Fibroblast of villous mesenchyme (primary cell): ENCODE data around the gene PALLD. TPM values are rescaled to one million over a fixed set of nuclear protein-coding genes. Genes with fewer than 3 reads are reported as not detected.
A peak's percentile ranks its signal among the peaks of the same experiment; 100 is the strongest.

Source experiments
- DNase-seq: peaks from one replicate; pipeline ENCODE4 v3.0.0-alpha.2; 2010; ENCODE audit warnings: low read depth
- H3K4me3 ChIP-seq: 2 replicates; pipeline ENCODE4 v1.5.1; 2011; ENCODE audit warnings: low read depth, mild to moderate bottlenecking, low read length
- total RNA-seq: library from RNA; depleted of rRNA; stranded (reverse); fragments of >200 nt; gene quantifications from 2 replicates; pipeline ENCODE4 v1.2.3, GENCODE V29; 2012
- TF ChIP-seq, protein P1 (sequence below): IDR thresholded peaks from 2 replicates; pipeline ENCODE4 v1.5.1; 2012; ENCODE audit warnings: low read depth, mild to moderate bottlenecking, low read length; ENCODE audit not compliant: insufficient read depth

PALLD gene
- total RNA-seq, 1 donor: 188 TPM

DNA sequence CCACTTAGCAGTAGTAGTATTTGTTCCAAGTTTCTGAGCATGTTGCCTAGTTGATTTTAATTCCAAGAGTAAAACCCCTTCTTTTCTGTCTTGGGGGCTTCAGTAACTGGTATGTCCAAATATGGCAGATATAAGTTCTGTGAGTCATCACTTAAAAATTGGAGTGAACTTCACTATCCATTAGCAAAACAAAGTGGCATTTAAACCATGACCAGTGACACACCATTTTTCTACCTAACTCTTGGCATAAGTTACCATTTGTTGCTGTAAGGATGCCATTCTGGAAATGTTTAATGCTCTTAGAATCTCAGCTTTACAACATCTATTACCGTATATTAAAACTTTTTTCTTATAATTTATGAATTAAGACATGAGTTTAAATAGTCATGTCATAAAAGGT, 411.2 kb downstream of the PALLD start:
- TF ChIP-seq, protein P1, sequence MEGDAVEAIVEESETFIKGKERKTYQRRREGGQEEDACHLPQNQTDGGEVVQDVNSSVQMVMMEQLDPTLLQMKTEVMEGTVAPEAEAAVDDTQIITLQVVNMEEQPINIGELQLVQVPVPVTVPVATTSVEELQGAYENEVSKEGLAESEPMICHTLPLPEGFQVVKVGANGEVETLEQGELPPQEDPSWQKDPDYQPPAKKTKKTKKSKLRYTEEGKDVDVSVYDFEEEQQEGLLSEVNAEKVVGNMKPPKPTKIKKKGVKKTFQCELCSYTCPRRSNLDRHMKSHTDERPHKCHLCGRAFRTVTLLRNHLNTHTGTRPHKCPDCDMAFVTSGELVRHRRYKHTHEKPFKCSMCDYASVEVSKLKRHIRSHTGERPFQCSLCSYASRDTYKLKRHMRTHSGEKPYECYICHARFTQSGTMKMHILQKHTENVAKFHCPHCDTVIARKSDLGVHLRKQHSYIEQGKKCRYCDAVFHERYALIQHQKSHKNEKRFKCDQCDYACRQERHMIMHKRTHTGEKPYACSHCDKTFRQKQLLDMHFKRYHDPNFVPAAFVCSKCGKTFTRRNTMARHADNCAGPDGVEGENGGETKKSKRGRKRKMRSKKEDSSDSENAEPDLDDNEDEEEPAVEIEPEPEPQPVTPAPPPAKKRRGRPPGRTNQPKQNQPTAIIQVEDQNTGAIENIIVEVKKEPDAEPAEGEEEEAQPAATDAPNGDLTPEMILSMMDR: no peak
- H3K4me3 ChIP-seq: no peak overlapping the region
- DNase-seq: no peak

DNA sequence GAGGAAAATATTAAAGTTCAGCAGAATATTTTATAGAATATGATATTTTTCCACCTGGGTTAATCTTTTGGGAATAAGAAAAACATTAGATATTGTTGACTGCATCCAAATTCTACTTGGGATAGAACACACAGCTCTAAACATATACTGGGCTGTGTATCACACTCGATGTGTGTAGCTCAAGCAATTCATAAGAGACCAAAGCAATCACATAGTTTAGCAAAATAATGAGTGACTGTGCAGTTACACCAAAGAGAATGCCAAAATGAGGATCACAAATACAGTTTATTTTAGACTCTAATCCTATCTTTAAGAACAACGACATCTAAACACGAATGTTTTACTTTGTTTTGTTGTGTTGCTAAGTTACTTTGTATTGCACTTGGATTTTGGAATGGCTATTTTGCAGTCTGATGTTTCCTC, 412.0 kb downstream of the PALLD start:
- TF ChIP-seq, protein P1: no peak
- no peak overlapping the region for H3K4me3 ChIP-seq
- DNase-seq: no peak

DNA sequence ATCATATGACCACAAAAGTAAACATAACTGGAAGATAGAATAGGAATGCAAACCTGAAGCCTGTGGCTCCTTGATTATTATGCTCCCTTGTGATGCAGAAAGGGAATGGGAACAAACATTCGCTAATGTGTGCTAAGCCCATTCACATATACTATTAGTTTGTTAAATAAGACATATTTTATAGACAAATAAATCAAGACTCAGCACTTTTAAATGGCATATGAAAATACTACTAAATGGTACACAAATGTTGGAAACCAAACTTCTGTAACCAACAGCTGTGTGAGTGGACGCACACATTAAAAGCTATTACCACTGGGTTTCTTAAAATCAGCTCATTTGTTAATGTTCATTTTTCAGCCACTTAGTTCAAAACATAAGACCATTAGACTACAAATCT, 417.2 kb downstream of the PALLD start:
- DNase-seq: no peak
- TF ChIP-seq, protein P1: no peak
- H3K4me3 ChIP-seq: no peak overlapping the region

DNA sequence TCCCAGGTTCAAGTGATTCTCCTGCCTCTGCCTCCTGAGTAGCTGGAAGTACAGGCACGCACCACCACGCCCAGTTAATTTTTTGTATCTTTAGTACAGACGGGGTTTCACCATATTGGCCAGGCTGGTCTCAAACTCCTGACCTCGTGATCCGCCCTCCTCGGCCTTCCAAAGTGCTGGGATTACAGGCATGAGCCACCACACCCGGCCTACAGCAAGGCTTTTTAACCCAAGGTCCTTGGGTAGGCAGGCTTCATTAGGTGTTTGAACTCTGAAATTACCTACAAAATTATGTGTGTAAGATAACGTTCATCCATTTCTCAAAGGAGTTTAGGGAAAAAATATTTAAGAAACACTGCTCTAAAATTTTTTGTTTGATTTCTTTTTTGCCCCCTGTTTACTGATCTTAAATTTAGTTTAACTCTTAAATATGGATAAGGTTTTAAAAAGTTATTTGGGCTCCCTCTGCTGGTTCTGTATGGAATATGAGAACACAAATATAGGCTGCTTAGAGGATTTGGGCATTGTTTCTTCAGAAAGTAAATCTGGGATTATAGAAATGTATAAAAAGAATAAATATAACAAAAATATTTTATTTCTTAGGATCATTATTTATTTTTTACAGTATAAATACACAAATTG, 420.4 kb downstream of the PALLD start:
- no peak overlapping the region for H3K4me3 ChIP-seq
- DNase-seq: peak; percentile 71
- TF ChIP-seq, protein P1: peak; percentile 53

DNA sequence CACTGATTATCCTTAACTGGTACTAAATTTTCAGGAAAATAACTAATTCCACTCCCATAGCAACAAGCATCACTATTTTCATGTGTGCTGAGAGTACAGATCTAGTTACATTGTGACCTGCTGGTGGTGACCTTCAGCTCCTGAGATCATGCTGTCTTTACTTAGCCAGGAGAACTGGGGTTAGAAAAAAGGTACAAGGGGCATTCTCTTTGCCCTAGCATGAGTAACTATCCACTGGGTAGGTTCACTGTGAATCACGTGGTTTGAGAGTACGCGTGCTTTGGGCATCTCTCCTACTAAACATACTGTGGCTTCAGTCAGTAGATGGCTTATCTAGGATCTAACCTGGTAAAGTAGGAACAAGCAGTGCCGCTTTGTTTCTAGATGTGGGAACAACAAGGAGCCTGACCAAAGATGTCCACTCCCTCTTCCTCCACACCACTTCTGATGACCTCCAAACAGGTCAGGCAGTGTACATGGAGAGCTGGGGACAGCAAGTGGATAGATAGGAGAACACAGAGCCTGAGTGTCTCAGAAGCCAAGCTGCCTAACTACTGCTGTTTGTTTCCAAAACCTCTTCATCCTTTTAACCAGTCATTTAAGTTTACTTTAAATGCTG, 423.0 kb downstream of the PALLD start:
- H3K4me3 ChIP-seq: no peak overlapping the region
- TF ChIP-seq, protein P1: no peak
- DNase-seq: no peak

DNA sequence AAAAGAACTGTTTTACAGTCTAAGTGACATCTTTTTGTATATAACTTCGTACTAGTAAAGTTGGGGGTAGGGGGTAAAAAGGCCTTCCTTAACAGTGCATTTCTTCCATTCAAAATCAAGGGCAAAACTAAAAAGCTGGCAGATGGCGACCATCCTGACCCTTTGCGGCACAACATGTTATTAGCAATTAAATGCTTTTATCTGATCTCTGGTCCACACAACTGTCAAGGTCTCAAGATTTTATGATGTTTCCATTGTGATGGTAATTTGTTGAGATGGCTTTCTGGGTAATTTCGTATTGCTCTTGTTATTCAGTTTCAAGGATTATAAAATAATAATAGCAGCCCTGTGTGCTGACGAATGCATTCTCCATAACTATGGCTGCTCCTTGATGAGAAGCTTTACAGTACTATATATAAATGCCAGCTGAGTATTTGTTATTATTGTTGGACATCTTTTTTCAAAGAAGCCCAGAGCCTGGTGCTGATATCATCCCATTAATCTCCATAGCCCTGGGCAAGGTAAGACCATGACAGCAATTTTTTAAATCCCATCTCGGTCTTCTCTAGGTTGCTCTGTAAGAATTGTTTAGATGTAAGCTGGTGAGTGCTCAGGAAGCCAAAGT, 423.7 kb downstream of the PALLD start:
- no peak overlapping the region for H3K4me3 ChIP-seq
- DNase-seq: no peak
- TF ChIP-seq, protein P1: no peak
